B cell (primary cell): ENCODE data around the gene COL10A1.

ENCODE experiments used
- CTCF ChIP-seq: fragments of 200-600 bp; IDR thresholded peaks from one replicate; pipeline ENCODE4 v1.8.0; 2022; ENCODE audit warnings: antibody characterized with exemption, mild to moderate bottlenecking
- EZH2 ChIP-seq: IDR thresholded peaks from 2 replicates; pipeline ENCODE4 v1.6.1; 2012; ENCODE audit warnings: borderline replicate concordance, low read depth, mild to moderate bottlenecking, moderate library complexity, low read length; ENCODE audit not compliant: insufficient read depth, poor library complexity, severe bottlenecking

- TF ChIP-seq CTCF = no peak
- no peak for TF ChIP-seq EZH2
These were observed 7.3 kb downstream of the COL10A1 start for GRCh38 chr6:116118608-116119007.
